HepG2 (cell line): ENCODE data around the gene GNPDA1. TPM values are rescaled to one million over a fixed set of nuclear protein-coding genes. Genes with fewer than 3 reads are reported as not detected.

Experiments
- ARID4A ChIP-seq: sonication (generic); formaldehyde crosslinking; IDR thresholded peaks from 2 replicates; pipeline ENCODE4 v1.5.0; 2020; ENCODE audit warnings: mild to moderate bottlenecking, missing genetic modification reagents, borderline replicate concordance
- ASH2L ChIP-seq: fragments of 300-600, 200-600 bp; sonication (generic); IDR thresholded peaks from 2 replicates; pipeline ENCODE4 v1.7.0; 2017; ENCODE audit warnings: low read depth, mild to moderate bottlenecking, moderate library complexity, mixed read lengths, low read length; ENCODE audit not compliant: insufficient read length
- CEBPG ChIP-seq: IDR thresholded peaks from 2 replicates; pipeline ENCODE4 v1.6.1; 2016
- FOXP4 ChIP-seq: sonication (generic); formaldehyde crosslinking; IDR thresholded peaks from 2 replicates; pipeline ENCODE4 v1.4.0; 2020; ENCODE audit warnings: missing genetic modification reagents
- GABPB1 ChIP-seq: IDR thresholded peaks from 2 replicates; pipeline ENCODE4 v1.6.1; 2016; ENCODE audit warnings: mild to moderate bottlenecking, missing genetic modification reagents, moderate library complexity, missing compliant biosample characterization
- HBP1 ChIP-seq: IDR thresholded peaks from 2 replicates; pipeline ENCODE4 v1.6.1; 2016; ENCODE audit warnings: low read depth, control low read depth
- HNF4A ChIP-seq: sonication (generic); formaldehyde crosslinking; IDR thresholded peaks from 2 replicates; pipeline ENCODE4 v1.4.0; 2020; ENCODE audit warnings: missing genetic modification reagents
- KLF12 ChIP-seq: sonication (generic); formaldehyde crosslinking; IDR thresholded peaks from 2 replicates; pipeline ENCODE4 v1.4.0; 2020; ENCODE audit warnings: missing genetic modification reagents, borderline replicate concordance
- MIER3 ChIP-seq: IDR thresholded peaks from 2 replicates; pipeline ENCODE4 v1.6.1; 2016; ENCODE audit warnings: missing compliant biosample characterization, borderline replicate concordance
- MLLT10 ChIP-seq: sonication (generic); formaldehyde crosslinking; IDR thresholded peaks from 2 replicates; pipeline ENCODE4 v1.4.0; 2020; ENCODE audit warnings: missing genetic modification reagents
- NFYB ChIP-seq: sonication (generic); formaldehyde crosslinking; IDR thresholded peaks from 2 replicates; pipeline ENCODE4 v1.4.0; 2020; ENCODE audit warnings: missing genetic modification reagents
- PHF8 ChIP-seq: sonication (generic); formaldehyde crosslinking; IDR thresholded peaks from 2 replicates; pipeline ENCODE4 v1.5.0; 2020; ENCODE audit warnings: missing genetic modification reagents
- POGZ ChIP-seq: sonication (generic); formaldehyde crosslinking; IDR thresholded peaks from 2 replicates; pipeline ENCODE4 v1.4.0; 2020; ENCODE audit warnings: mild to moderate bottlenecking, missing genetic modification reagents
- RFXAP ChIP-seq: sonication (generic); formaldehyde crosslinking; IDR thresholded peaks from 2 replicates; pipeline ENCODE4 v1.4.0; 2020; ENCODE audit warnings: missing genetic modification reagents, borderline replicate concordance
- RXRA ChIP-seq: sonication (generic); formaldehyde crosslinking; IDR thresholded peaks from 2 replicates; pipeline ENCODE4 v1.5.1; 2020; ENCODE audit warnings: missing genetic modification reagents
- TOE1 ChIP-seq: sonication (generic); formaldehyde crosslinking; IDR thresholded peaks from 2 replicates; pipeline ENCODE4 v1.4.0; 2020; ENCODE audit warnings: mild to moderate bottlenecking, missing genetic modification reagents
- ZFP90 ChIP-seq: sonication (generic); formaldehyde crosslinking; IDR thresholded peaks from 2 replicates; pipeline ENCODE4 v1.8.0; 2022; ENCODE audit warnings: missing genetic modification reagents, mild to moderate bottlenecking, inconsistent platforms, borderline replicate concordance
- ZNF501 ChIP-seq: sonication (generic); formaldehyde crosslinking; IDR thresholded peaks from 2 replicates; pipeline ENCODE4 v1.5.1; 2020; ENCODE audit warnings: mild to moderate bottlenecking, moderate library complexity, missing genetic modification reagents
- ZNF605 ChIP-seq: sonication (generic); formaldehyde crosslinking; IDR thresholded peaks from 2 replicates; pipeline ENCODE4 v1.8.0; 2022; ENCODE audit warnings: mild to moderate bottlenecking, missing genetic modification reagents
- ZNF800 ChIP-seq: sonication (generic); formaldehyde crosslinking; IDR thresholded peaks from 2 replicates; pipeline ENCODE4 v1.4.0; 2020; ENCODE audit warnings: missing genetic modification reagents
- ZNF839 ChIP-seq: sonication (generic); formaldehyde crosslinking; IDR thresholded peaks from 2 replicates; pipeline ENCODE4 v1.4.0; 2020; ENCODE audit warnings: missing genetic modification reagents, mild to moderate bottlenecking, borderline replicate concordance
- ZSCAN12 ChIP-seq: sonication (generic); formaldehyde crosslinking; IDR thresholded peaks from 2 replicates; pipeline ENCODE4 v1.9.0; 2021; ENCODE audit warnings: mild to moderate bottlenecking, missing genetic modification reagents
- polyA plus RNA-seq, 8 experiments: library from polyadenylated mRNA; depleted of rRNA in 3 of 8; stranded (reverse) in 7 of 8; unstranded in 1 of 8; fragments of >200 nt; fragmentation: Illumina TruSeq in 4 of 8; extraction: Trizol in 4 of 8; gene quantifications; 2 replicates each; pipeline versions ENCODE4 v1.2.1 to v1.2.3, GENCODE V29; 2011 to 2016; ENCODE audit warnings: low read depth in 4 of 8, missing spikeins in 1 of 8, mixed read lengths in 1 of 8; ENCODE audit not compliant: insufficient read depth in 1 of 8
- total RNA-seq, 5 experiments: library from RNA; depleted of rRNA; stranded (reverse); fragments of >200 nt; fragmentation: Illumina TruSeq; extraction: Trizol; gene quantifications; 2 replicates each; pipeline ENCODE4 v1.2.3, GENCODE V29; 2016; ENCODE audit warnings: low read depth in 1 of 5

GNPDA1 gene
- total and polyA plus RNA-seq, 2 of the 13 experiments (the other 11 are each of a cell fraction or from before 2014, with no cell fraction given) = 6.0 to 54.1 TPM

- TF ChIP-seq FOXP4 = peak; percentile 45; the same call in 1 of the 2 replicates
- no peak for TF ChIP-seq HBP1 (CRISPR knock-in tag)
- peak; percentile 53 for TF ChIP-seq CEBPG (CRISPR knock-in tag)
- TF ChIP-seq ZFP90 (CRISPR knock-in tag) = peak; percentile 81
- no peak for TF ChIP-seq ZNF839 (CRISPR knock-in tag)
- TF ChIP-seq POGZ (CRISPR knock-in tag) = peak; percentile 50
- TF ChIP-seq HNF4A = peak; percentile 20; the same call in 1 of the 2 replicates
- TF ChIP-seq ZNF501 = peak; percentile 81
- TF ChIP-seq ARID4A (CRISPR knock-in tag) = peak; percentile 64; the same call in 1 of the 2 replicates
- 0 out of 2 replicates have a peak, but pooled peaks have one; percentile 56 for TF ChIP-seq ZNF800
- peak; percentile 76 for TF ChIP-seq NFYB (CRISPR knock-in tag)
- peak; percentile 26; the same call in 1 of the 2 replicates for TF ChIP-seq ZNF605 (CRISPR knock-in tag)
- TF ChIP-seq RFXAP (CRISPR knock-in tag) = 0 out of 2 replicates have a peak, but pooled peaks have one; percentile 68
- TF ChIP-seq GABPB1 (CRISPR knock-in tag) = peak; percentile 91
- no peak for TF ChIP-seq MLLT10 (CRISPR knock-in tag)
- peak; percentile 18; the same call in 1 of the 2 replicates for TF ChIP-seq MIER3 (CRISPR knock-in tag)
- TF ChIP-seq RXRA (CRISPR knock-in tag) = no peak
- peak; percentile 66 for TF ChIP-seq PHF8 (CRISPR knock-in tag)
- TF ChIP-seq KLF12 = no peak
- TF ChIP-seq TOE1 (CRISPR knock-in tag) = no peak
- peak; percentile 54 for TF ChIP-seq ASH2L
- TF ChIP-seq ZSCAN12 (CRISPR knock-in tag) = peak; percentile 70; the same call in 1 of the 2 replicates
These were observed 12.0 kb upstream of the GNPDA1 start (continued) for GRCh38 chr5:142024771-142025304.
